ENCODE measurements around the gene CSNK1A1.

Gene CSNK1A1

DNA sequence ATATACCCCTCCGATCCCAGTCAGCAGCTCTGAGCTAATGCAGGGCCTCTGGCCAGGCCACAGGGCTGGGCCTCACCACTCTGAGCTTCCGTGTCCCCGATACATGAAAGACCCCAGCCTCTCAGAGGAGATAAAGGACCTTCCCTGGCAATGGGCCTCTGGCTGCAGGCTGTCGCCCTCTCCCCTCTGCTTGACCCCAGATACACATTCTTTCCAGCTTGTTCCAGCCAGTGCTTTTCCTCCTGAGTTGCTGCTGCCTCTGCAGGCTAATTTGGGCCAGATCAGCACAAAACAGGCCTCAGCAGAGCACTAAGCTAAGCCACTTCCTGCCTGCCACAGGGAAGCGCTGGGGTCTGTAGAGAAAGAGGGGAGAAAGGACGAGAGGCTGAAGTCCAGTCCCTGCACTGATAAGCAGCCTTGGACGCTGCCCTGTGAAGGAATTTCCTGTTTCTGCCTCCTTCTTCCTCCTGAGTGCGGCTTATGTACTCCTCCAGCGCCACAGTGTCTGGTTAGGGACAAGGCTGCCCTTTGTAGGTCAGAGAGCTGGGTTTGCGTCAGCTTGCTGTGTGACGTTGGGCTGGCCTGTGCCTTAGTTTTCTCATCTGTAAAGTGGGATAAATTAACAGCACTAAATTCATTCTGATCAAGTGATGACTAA lies 99.1 kb downstream of the CSNK1A1 start:
- TF ChIP-seq, protein P1, sequence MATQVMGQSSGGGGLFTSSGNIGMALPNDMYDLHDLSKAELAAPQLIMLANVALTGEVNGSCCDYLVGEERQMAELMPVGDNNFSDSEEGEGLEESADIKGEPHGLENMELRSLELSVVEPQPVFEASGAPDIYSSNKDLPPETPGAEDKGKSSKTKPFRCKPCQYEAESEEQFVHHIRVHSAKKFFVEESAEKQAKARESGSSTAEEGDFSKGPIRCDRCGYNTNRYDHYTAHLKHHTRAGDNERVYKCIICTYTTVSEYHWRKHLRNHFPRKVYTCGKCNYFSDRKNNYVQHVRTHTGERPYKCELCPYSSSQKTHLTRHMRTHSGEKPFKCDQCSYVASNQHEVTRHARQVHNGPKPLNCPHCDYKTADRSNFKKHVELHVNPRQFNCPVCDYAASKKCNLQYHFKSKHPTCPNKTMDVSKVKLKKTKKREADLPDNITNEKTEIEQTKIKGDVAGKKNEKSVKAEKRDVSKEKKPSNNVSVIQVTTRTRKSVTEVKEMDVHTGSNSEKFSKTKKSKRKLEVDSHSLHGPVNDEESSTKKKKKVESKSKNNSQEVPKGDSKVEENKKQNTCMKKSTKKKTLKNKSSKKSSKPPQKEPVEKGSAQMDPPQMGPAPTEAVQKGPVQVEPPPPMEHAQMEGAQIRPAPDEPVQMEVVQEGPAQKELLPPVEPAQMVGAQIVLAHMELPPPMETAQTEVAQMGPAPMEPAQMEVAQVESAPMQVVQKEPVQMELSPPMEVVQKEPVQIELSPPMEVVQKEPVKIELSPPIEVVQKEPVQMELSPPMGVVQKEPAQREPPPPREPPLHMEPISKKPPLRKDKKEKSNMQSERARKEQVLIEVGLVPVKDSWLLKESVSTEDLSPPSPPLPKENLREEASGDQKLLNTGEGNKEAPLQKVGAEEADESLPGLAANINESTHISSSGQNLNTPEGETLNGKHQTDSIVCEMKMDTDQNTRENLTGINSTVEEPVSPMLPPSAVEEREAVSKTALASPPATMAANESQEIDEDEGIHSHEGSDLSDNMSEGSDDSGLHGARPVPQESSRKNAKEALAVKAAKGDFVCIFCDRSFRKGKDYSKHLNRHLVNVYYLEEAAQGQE (IDR thresholded peaks at IDR 0.05; ENCODE audit: insufficient read depth in 1 of 2, low read depth in 2 of 2, low read length in 2 of 2) = 0 out of 4 replicates have a peak, but pooled peaks of 1 of the 2 experiments have one; percentile 34
- no peak for TF ChIP-seq SIN3A (IDR thresholded peaks at IDR 0.05; ENCODE audit: borderline replicate concordance, insufficient read depth, low read length)
- no peak for TF ChIP-seq TAF1 (IDR thresholded peaks at IDR 0.05; ENCODE audit: borderline replicate concordance, insufficient read depth, low read length)
- no peak; the same call in 1 of the 2 replicates for TF ChIP-seq POLR2AphosphoS5 (IDR thresholded peaks at IDR 0.05; ENCODE audit: low read depth, low read length)
- TF ChIP-seq FOXP2 (optimal IDR thresholded peaks at IDR 0.05; ENCODE audit: borderline replicate concordance, extremely low read depth, extremely low read length, insufficient read depth) = no peak

DNA sequence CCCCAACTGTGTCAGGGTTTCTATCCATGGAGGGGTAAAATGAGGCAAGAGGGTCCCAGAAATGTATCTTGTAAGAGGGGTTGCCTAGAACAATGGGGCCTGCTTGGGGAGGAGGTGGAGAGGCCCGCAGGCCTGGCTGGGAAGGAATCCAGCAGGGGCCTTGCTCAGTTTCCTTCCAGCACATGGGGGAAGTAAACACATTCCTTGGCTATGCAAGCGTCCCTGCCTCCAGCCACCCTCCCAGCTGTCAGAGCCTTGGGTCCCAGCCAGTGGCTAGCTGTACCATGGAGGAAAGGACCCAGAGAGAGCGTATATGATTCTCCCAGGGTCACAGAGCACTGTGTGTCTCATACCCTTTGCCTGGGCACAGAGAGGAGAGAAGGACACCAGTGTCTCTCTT lies 101.0 kb downstream of the CSNK1A1 start:
- TF ChIP-seq FOXP2 (optimal IDR thresholded peaks at IDR 0.05; ENCODE audit: borderline replicate concordance, extremely low read depth, extremely low read length, insufficient read depth) (peak; percentile 70), POLR2AphosphoS5 (IDR thresholded peaks at IDR 0.05; ENCODE audit: low read depth, low read length) (no peak)
- TF ChIP-seq, protein P1 (IDR thresholded peaks at IDR 0.05; ENCODE audit: insufficient read depth in 1 of 2, low read depth in 2 of 2, low read length in 2 of 2) = no peak

DNA sequence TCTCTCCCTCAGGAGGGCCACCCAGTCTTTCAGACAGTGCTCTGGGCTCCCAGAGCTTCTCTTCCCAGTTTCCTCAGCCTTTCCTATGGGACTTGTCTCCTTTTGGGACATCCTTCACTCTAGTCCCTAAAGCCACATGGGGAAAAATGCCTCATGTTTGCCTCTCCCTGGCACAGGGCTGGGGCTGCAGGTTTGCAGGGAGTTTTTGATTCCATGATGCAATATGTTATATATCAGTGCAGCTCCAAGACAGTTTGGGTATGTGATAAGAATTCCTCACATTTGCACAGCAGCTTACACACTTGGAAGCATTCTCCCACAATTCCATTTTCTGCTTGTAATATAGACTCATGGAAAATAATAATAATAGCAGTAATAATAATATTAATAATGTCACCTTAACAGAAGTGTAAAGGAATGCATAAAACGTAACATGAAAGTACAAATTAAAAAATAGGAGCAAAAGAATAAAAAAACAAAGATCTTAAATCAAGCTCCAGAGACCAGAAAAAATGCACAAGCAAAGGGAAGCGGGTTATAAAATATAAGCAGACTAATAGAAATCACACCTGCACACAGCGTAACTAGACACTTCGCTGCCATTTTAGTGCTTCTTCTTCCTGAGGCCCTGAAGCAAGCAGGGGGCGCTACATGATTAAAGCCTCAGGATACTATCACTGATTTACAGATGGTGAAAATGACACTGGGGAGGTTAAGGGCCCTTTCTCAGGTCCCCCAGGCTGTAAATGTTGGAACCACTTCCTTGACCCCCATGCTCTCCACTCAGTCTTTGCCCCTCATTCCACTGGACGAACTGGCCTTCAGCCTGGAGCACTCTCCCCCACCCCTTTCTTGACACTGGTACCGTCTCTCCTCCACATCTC lies 102.2 kb downstream of the CSNK1A1 start:
- TF ChIP-seq FOXP2 (optimal IDR thresholded peaks at IDR 0.05; ENCODE audit: borderline replicate concordance, extremely low read depth, extremely low read length, insufficient read depth) (no peak), SIN3A (IDR thresholded peaks at IDR 0.05; ENCODE audit: borderline replicate concordance, insufficient read depth, low read length) (no peak), TAF1 (IDR thresholded peaks at IDR 0.05; ENCODE audit: borderline replicate concordance, insufficient read depth, low read length) (no peak), POLR2AphosphoS5 (IDR thresholded peaks at IDR 0.05; ENCODE audit: low read depth, low read length) (no peak)
- TF ChIP-seq, protein P1 (IDR thresholded peaks at IDR 0.05; ENCODE audit: insufficient read depth in 1 of 2, low read depth in 2 of 2, low read length in 2 of 2) = no peak

DNA sequence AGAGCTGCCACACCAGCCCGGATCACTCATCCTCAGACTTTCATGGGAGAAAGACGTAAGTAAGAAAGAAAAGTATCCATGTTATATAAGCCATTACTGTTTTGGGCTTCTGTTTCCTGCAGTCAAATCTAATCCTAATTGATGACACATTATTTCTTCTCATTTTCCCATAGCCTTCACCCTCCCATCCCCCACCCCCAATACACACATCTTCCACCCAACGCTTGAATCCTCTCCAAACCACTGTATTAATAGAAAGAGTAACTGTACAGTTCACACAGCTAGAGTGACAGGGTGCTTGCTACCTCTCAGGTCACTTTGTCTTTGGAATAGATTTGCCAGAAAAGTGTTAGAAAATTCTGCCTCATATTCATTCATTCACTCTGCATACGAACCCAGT lies 102.8 kb downstream of the CSNK1A1 start:
- no peak for TF ChIP-seq TAF1 (IDR thresholded peaks at IDR 0.05; ENCODE audit: borderline replicate concordance, insufficient read depth, low read length)
- TF ChIP-seq, protein P1 (IDR thresholded peaks at IDR 0.05; ENCODE audit: insufficient read depth in 1 of 2, low read depth in 2 of 2, low read length in 2 of 2) = no peak
- no peak for TF ChIP-seq SIN3A (IDR thresholded peaks at IDR 0.05; ENCODE audit: borderline replicate concordance, insufficient read depth, low read length)
- TF ChIP-seq FOXP2 (optimal IDR thresholded peaks at IDR 0.05; ENCODE audit: borderline replicate concordance, extremely low read depth, extremely low read length, insufficient read depth) = no peak
- no peak for TF ChIP-seq POLR2AphosphoS5 (IDR thresholded peaks at IDR 0.05; ENCODE audit: low read depth, low read length)

Data from PFSK-1 (cell line).